Measurements from ENCODE around the gene OTOP2. TPM values are rescaled to one million over a fixed set of nuclear protein-coding genes. Genes with fewer than 3 reads are reported as not detected.

OTOP2 gene
- total and polyA plus RNA-seq, 2 experiments from 2014 or later, result not detected

DNA sequence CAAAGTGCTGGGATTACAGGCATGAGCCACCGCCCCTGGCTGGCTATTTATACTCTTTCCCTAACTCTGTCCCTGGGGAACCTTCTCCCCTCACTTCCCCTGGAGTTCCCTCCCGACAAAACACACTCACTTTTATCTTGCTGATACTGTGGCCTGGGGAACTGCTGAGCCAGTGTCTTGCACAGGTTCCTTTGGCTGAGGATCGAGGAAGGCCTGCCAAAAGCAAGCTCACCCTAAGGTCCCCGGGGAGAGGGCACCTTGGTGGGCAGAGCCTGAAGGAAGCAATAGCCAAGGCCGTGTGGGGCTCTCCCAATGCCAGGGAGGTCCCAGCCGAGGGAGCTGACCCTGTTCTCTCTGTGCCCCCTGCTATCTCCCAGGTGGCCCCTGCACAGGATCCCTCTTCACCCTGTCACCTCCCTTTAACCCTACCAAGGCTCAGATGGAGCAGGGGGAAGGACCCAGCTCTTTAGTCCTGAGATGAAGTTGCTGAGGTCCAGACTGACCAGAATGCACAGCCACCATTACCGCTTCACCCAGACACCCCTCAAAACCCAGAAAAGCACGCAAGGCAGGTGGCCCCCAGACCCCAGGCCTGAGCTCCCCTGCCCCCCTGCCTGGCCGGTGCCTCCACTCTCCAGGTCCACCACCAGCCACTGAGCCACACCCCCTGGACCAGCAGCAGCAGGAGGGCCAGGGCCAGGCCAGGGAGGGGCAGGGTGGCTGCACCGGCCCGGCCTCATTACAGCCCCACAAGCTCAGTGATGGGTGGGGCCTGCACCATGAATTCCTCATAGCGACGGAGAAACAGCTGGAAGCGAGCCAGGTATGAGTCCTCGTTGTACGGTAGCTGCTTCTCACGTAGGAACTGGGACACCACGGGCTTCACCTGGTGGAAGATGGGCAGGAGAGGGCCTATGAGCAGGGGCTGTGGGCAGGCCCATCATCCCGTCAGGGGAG, 46.2 kb upstream of the OTOP2 start:
- Histone ChIP-seq H3K9me2 (ENCODE audit: insufficient read depth) (no peaks in the 10 kb centered on the region), H3K4me3 (no peak overlapping the region), H3K79me2 (ENCODE audit: insufficient read depth) (no peaks in the 10 kb centered on the region), H4K20me1 (ENCODE audit: insufficient read depth) (no peaks in the 10 kb centered on the region), H3K4me1 (ENCODE audit: insufficient read depth) (0 out of 2 replicates have a peak, but pooled peaks cover 4% of the 10 kb centered on the region), H3F3A (ENCODE audit: insufficient read depth) (no peaks in the 10 kb centered on the region), H3K27me3 (replicated peaks; ENCODE audit: insufficient read depth) (peaks cover 16% of the 10 kb centered on the region; the same call in 1 of the 2 replicates), H3K4me2 (ENCODE audit: unreplicated experiment) (no peak overlapping the region), H3K36me3 (ENCODE audit: low read depth) (no peaks in the 10 kb centered on the region), H2AFZ (no peak overlapping the region), H3K9ac (no peak overlapping the region), H3K9me3 (ENCODE audit: low read depth) (no peaks in the 10 kb centered on the region), H3K27ac (no peak overlapping the region)
- DNase-seq, result peak; percentile 38
- in situ Hi-C loops (cut with MboI), result no loop called here
- 30 to 40% methylated on average over 17 to 19 of the region's 19 CpGs for WGBS, 2 experiments (ENCODE audit: low coverage in 1 of 2, low lambda C conversion rate in 2 of 2, missing lambda C conversion rate in 2 of 2)
- TF ChIP-seq EZH2phosphoT487 (IDR thresholded peaks at IDR 0.05; ENCODE audit: insufficient read depth, low read depth) (no peak), EZH2 (IDR thresholded peaks at IDR 0.05; ENCODE audit: insufficient read depth, poor library complexity, severe bottlenecking) (no peak)

GRCh38 chr17:74878658-74879057, 45.4 kb upstream of the OTOP2 start:
- no peak overlapping the region for H3K4me2 ChIP-seq (ENCODE audit: unreplicated experiment)
- H3K27ac ChIP-seq, result no peak overlapping the region
- WGBS, 2 experiments (ENCODE audit: low coverage in 1 of 2, low lambda C conversion rate in 2 of 2, missing lambda C conversion rate in 2 of 2), result 30 to 57% methylated on average over 2 of the region's 2 CpGs
- H3K4me3 ChIP-seq, result no peak overlapping the region
- no peak for DNase-seq
- no peaks in the 10 kb centered on the region for H3K9me2 ChIP-seq (ENCODE audit: insufficient read depth)
- no peaks in the 10 kb centered on the region for H3K9me3 ChIP-seq (ENCODE audit: low read depth)
- 0 out of 2 replicates have a peak, but pooled peaks cover 4% of the 10 kb centered on the region for H3K4me1 ChIP-seq (ENCODE audit: insufficient read depth)
- no peak overlapping the region for H3K9ac ChIP-seq
- no peak for TF ChIP-seq EZH2phosphoT487 (IDR thresholded peaks at IDR 0.05; ENCODE audit: insufficient read depth, low read depth)
- no peak for TF ChIP-seq EZH2 (IDR thresholded peaks at IDR 0.05; ENCODE audit: insufficient read depth, poor library complexity, severe bottlenecking)
- no peaks in the 10 kb centered on the region for H4K20me1 ChIP-seq (ENCODE audit: insufficient read depth)
- H3K79me2 ChIP-seq (ENCODE audit: insufficient read depth), result no peaks in the 10 kb centered on the region
- H3F3A ChIP-seq (ENCODE audit: insufficient read depth), result no peaks in the 10 kb centered on the region
- no peak overlapping the region for H2AFZ ChIP-seq
- in situ Hi-C loops (cut with MboI), result no loop called here
- peaks cover 16% of the 10 kb centered on the region; the same call in 1 of the 2 replicates for H3K27me3 ChIP-seq (replicated peaks; ENCODE audit: insufficient read depth)
- no peaks in the 10 kb centered on the region for H3K36me3 ChIP-seq (ENCODE audit: low read depth)

GRCh38 chr17:74879308-74879707, 44.8 kb upstream of the OTOP2 start:
- Histone ChIP-seq H4K20me1 (ENCODE audit: insufficient read depth) (no peaks in the 10 kb centered on the region), H3K79me2 (ENCODE audit: insufficient read depth) (no peaks in the 10 kb centered on the region), H3K27ac (no peak overlapping the region), H3K4me3 (no peak overlapping the region), H3K27me3 (replicated peaks; ENCODE audit: insufficient read depth) (peaks cover 16% of the 10 kb centered on the region; the same call in 1 of the 2 replicates), H3K4me1 (ENCODE audit: insufficient read depth) (no peaks in the 10 kb centered on the region), H3K36me3 (ENCODE audit: low read depth) (no peaks in the 10 kb centered on the region), H2AFZ (no peak overlapping the region), H3K9me3 (ENCODE audit: low read depth) (no peaks in the 10 kb centered on the region), H3F3A (ENCODE audit: insufficient read depth) (no peaks in the 10 kb centered on the region), H3K9me2 (ENCODE audit: insufficient read depth) (no peaks in the 10 kb centered on the region), H3K4me2 (ENCODE audit: unreplicated experiment) (no peak overlapping the region), H3K9ac (no peak overlapping the region)
- no peak for TF ChIP-seq EZH2 (IDR thresholded peaks at IDR 0.05; ENCODE audit: insufficient read depth, poor library complexity, severe bottlenecking)
- TF ChIP-seq EZH2phosphoT487 (IDR thresholded peaks at IDR 0.05; ENCODE audit: insufficient read depth, low read depth), result no peak
- in situ Hi-C loops (cut with MboI), result no loop called here
- DNase-seq, result no peak
- 81 to 83% methylated on average over 16 of the region's 16 CpGs for WGBS, 2 experiments (ENCODE audit: low coverage in 1 of 2, low lambda C conversion rate in 2 of 2, missing lambda C conversion rate in 2 of 2)

GRCh38 chr17:74881073-74881472, 43.0 kb upstream of the OTOP2 start:
- 34 to 43% methylated on average over 11 of the region's 11 CpGs for WGBS, 2 experiments (ENCODE audit: low coverage in 1 of 2, low lambda C conversion rate in 2 of 2, missing lambda C conversion rate in 2 of 2)
- Histone ChIP-seq H4K20me1 (ENCODE audit: insufficient read depth) (no peaks in the 10 kb centered on the region), H3K9me2 (ENCODE audit: insufficient read depth) (no peaks in the 10 kb centered on the region), H3K27me3 (replicated peaks; ENCODE audit: insufficient read depth) (peaks cover 16% of the 10 kb centered on the region; the same call in 1 of the 2 replicates), H3K9ac (no peak overlapping the region), H3K9me3 (ENCODE audit: low read depth) (no peaks in the 10 kb centered on the region), H3K4me3 (no peak overlapping the region), H3K4me1 (ENCODE audit: insufficient read depth) (no peaks in the 10 kb centered on the region), H3K79me2 (ENCODE audit: insufficient read depth) (no peaks in the 10 kb centered on the region), H2AFZ (no peak overlapping the region), H3K4me2 (ENCODE audit: unreplicated experiment) (no peak overlapping the region), H3K27ac (no peak overlapping the region), H3K36me3 (ENCODE audit: low read depth) (no peaks in the 10 kb centered on the region), H3F3A (ENCODE audit: insufficient read depth) (no peaks in the 10 kb centered on the region)
- no peak for DNase-seq
- in situ Hi-C loops (cut with MboI), result no loop called here
- TF ChIP-seq EZH2 (IDR thresholded peaks at IDR 0.05; ENCODE audit: insufficient read depth, poor library complexity, severe bottlenecking) (no peak), EZH2phosphoT487 (IDR thresholded peaks at IDR 0.05; ENCODE audit: insufficient read depth, low read depth) (no peak)
